ENCODE results near the gene ATL2.
"Not testable (repeated sequence)": the region's sequence is repeated elsewhere in the genome, so short reads cannot be mapped to it uniquely, and the experiment has no call there.

The ATL2 gene

GRCh38 chr2:38390947-38391346 is 13.9 kb upstream of the ATL2 start:
- Histone ChIP-seq H3K27ac (ENCODE audit: insufficient read depth, low read length, poor library complexity, severe bottlenecking) (no peak overlapping the region), H3K4me3 (ENCODE audit: insufficient read depth, low read depth, low read length, poor library complexity, severe bottlenecking) (no peak overlapping the region), H3K27me3 (replicated peaks; ENCODE audit: control insufficient read depth, insufficient read depth, low read length, poor library complexity, severe bottlenecking) (no peaks in the 10 kb centered on the region), H3K4me1 (ENCODE audit: control insufficient read depth, insufficient read depth, low read length, poor library complexity, severe bottlenecking) (peaks cover 11% of the 10 kb centered on the region), H3K36me3 (ENCODE audit: control insufficient read depth, insufficient read depth, low read length) (no peaks in the 10 kb centered on the region), H3K9me3 (ENCODE audit: control insufficient read depth, low read length) (no peaks in the 10 kb centered on the region)
- DNase-seq: no peak

GRCh38 chr2:38387887-38388286 is 10.8 kb upstream of the ATL2 start:
- H3K4me1 ChIP-seq (ENCODE audit: control insufficient read depth, insufficient read depth, low read length, poor library complexity, severe bottlenecking): peaks cover 11% of the 10 kb centered on the region
- no peak overlapping the region for H3K27ac ChIP-seq (ENCODE audit: insufficient read depth, low read length, poor library complexity, severe bottlenecking)
- H3K36me3 ChIP-seq (ENCODE audit: control insufficient read depth, insufficient read depth, low read length): no peaks in the 10 kb centered on the region
- no peaks in the 10 kb centered on the region for H3K27me3 ChIP-seq (replicated peaks; ENCODE audit: control insufficient read depth, insufficient read depth, low read length, poor library complexity, severe bottlenecking)
- H3K4me3 ChIP-seq (ENCODE audit: insufficient read depth, low read depth, low read length, poor library complexity, severe bottlenecking): no peak overlapping the region
- H3K9me3 ChIP-seq (ENCODE audit: control insufficient read depth, low read length): no peaks in the 10 kb centered on the region
- no peak for DNase-seq

GRCh38 chr2:38386821-38387220 is 9.7 kb upstream of the ATL2 start:
- Histone ChIP-seq H3K27me3 (replicated peaks; ENCODE audit: control insufficient read depth, insufficient read depth, low read length, poor library complexity, severe bottlenecking) (no peaks in the 10 kb centered on the region), H3K27ac (ENCODE audit: insufficient read depth, low read length, poor library complexity, severe bottlenecking) (no peak overlapping the region)
- DNase-seq: no peak

GRCh38 chr2:38386377-38386776 is 9.3 kb upstream of the ATL2 start:
- DNase-seq: no peak
- Histone ChIP-seq H3K4me1 (ENCODE audit: control insufficient read depth, insufficient read depth, low read length, poor library complexity, severe bottlenecking) (peaks cover 11% of the 10 kb centered on the region), H3K9me3 (ENCODE audit: control insufficient read depth, low read length) (no peaks in the 10 kb centered on the region), H3K36me3 (ENCODE audit: control insufficient read depth, insufficient read depth, low read length) (no peaks in the 10 kb centered on the region), H3K27ac (ENCODE audit: insufficient read depth, low read length, poor library complexity, severe bottlenecking) (no peak overlapping the region), H3K4me3 (ENCODE audit: insufficient read depth, low read depth, low read length, poor library complexity, severe bottlenecking) (no peak overlapping the region), H3K27me3 (replicated peaks; ENCODE audit: control insufficient read depth, insufficient read depth, low read length, poor library complexity, severe bottlenecking) (no peaks in the 10 kb centered on the region)

More at GRCh38 chr2:38386821-38387220, 9.7 kb upstream of the ATL2 start:
- H3K9me3 ChIP-seq (ENCODE audit: control insufficient read depth, low read length): no peaks in the 10 kb centered on the region
- no peaks in the 10 kb centered on the region for H3K36me3 ChIP-seq (ENCODE audit: control insufficient read depth, insufficient read depth, low read length)
- H3K4me1 ChIP-seq (ENCODE audit: control insufficient read depth, insufficient read depth, low read length, poor library complexity, severe bottlenecking): peaks cover 11% of the 10 kb centered on the region
- no peak overlapping the region for H3K4me3 ChIP-seq (ENCODE audit: insufficient read depth, low read depth, low read length, poor library complexity, severe bottlenecking)

- Histone ChIP-seq H3K36me3 (ENCODE audit: control insufficient read depth, insufficient read depth, low read length) (no peaks in the 10 kb centered on the region), H3K4me3 (ENCODE audit: insufficient read depth, low read depth, low read length, poor library complexity, severe bottlenecking) (no peak overlapping the region), H3K27me3 (replicated peaks; ENCODE audit: control insufficient read depth, insufficient read depth, low read length, poor library complexity, severe bottlenecking) (no peaks in the 10 kb centered on the region), H3K27ac (ENCODE audit: insufficient read depth, low read length, poor library complexity, severe bottlenecking) (no peak overlapping the region), H3K4me1 (ENCODE audit: control insufficient read depth, insufficient read depth, low read length, poor library complexity, severe bottlenecking) (peaks cover 22% of the 10 kb centered on the region), H3K9me3 (ENCODE audit: control insufficient read depth, low read length) (no peaks in the 10 kb centered on the region)
- no peak for DNase-seq
Measured at GRCh38 chr2:38384338-38384737, 7.3 kb upstream of the ATL2 start.

DNA sequence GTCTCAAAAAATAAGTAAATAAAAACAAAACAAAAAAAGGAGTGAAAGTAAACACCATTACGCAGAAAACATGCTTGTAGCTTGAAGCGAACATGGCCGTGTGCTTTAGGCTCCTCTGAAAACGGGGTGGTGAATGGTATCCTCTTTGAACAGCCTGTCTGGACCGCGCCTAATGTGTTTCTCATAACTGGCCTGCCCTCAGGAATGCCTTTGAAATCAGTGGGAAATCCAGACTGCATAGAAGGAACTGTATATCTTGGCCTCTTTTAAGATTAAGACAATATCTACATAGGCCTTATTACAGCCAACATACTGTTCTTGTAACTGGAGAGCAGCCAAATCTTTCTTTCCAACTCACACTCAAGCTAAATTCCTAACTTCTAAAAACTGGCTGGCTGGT is 6.7 kb upstream of the ATL2 start:
- DNase-seq; H3K9me3 ChIP-seq (ENCODE audit: control insufficient read depth, low read length); H3K4me3 ChIP-seq (ENCODE audit: insufficient read depth, low read depth, low read length, poor library complexity, severe bottlenecking); H3K27ac ChIP-seq (ENCODE audit: insufficient read depth, low read length, poor library complexity, severe bottlenecking); H3K27me3 ChIP-seq (replicated peaks; ENCODE audit: control insufficient read depth, insufficient read depth, low read length, poor library complexity, severe bottlenecking); H3K36me3 ChIP-seq (ENCODE audit: control insufficient read depth, insufficient read depth, low read length): not testable (repeated sequence)
- H3K4me1 ChIP-seq (ENCODE audit: control insufficient read depth, insufficient read depth, low read length, poor library complexity, severe bottlenecking): peaks cover 17% of the 10 kb centered on the region

GRCh38 chr2:38381381-38382143 is 4.5 kb upstream of the ATL2 start:
- no peaks in the 10 kb centered on the region for H3K36me3 ChIP-seq (ENCODE audit: control insufficient read depth, insufficient read depth, low read length)
- H3K27ac ChIP-seq (ENCODE audit: insufficient read depth, low read length, poor library complexity, severe bottlenecking): no peak overlapping the region
- peaks cover 17% of the 10 kb centered on the region for H3K4me1 ChIP-seq (ENCODE audit: control insufficient read depth, insufficient read depth, low read length, poor library complexity, severe bottlenecking)
- no peak for DNase-seq
- no peak overlapping the region for H3K4me3 ChIP-seq (ENCODE audit: insufficient read depth, low read depth, low read length, poor library complexity, severe bottlenecking)
- no peaks in the 10 kb centered on the region for H3K27me3 ChIP-seq (replicated peaks; ENCODE audit: control insufficient read depth, insufficient read depth, low read length, poor library complexity, severe bottlenecking)
- H3K9me3 ChIP-seq (ENCODE audit: control insufficient read depth, low read length): no peaks in the 10 kb centered on the region

DNA sequence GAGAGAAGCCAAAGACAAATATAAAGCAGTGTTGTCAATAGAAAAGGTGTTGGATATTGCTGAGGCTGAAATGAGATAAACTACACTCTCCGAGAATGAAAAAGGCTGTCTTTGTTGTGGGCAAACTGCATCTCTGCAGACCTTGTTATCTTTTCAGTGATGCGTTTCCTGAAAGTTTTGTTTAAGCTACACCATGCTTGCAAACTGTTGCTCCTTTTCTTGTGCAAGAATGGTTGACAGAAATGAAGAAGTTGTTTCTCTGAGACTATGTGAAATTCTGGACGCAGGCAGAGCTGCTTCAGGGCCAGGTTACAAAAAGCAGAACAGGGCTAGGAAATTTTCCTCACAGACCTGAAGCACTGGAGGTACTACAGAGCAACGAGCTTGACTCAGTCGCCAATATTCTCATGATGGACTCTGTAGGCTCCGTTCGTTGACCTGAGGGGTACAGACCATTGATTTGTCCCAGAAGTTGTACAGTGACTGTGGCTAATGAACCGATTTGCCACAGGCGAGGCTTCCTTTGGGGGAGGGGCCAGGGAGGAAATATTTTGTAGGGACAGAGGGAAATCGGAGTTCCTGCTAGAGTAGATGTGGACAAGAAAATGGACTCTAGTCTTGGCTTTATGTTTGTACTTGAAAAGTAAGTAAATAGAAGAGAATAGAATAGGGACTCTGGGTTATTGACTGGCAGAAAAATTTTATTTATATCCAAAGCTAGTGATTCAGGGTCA is 3.5 kb upstream of the ATL2 start:
- H3K36me3 ChIP-seq (ENCODE audit: control insufficient read depth, insufficient read depth, low read length): no peaks in the 10 kb centered on the region
- no peaks in the 10 kb centered on the region for H3K27me3 ChIP-seq (replicated peaks; ENCODE audit: control insufficient read depth, insufficient read depth, low read length, poor library complexity, severe bottlenecking)
- no peak for DNase-seq
- peaks cover 24% of the 10 kb centered on the region for H3K4me1 ChIP-seq (ENCODE audit: control insufficient read depth, insufficient read depth, low read length, poor library complexity, severe bottlenecking)
- peak overlapping the region; percentile 25 for H3K27ac ChIP-seq (ENCODE audit: insufficient read depth, low read length, poor library complexity, severe bottlenecking)
- H3K9me3 ChIP-seq (ENCODE audit: control insufficient read depth, low read length): no peaks in the 10 kb centered on the region
- no peak overlapping the region for H3K4me3 ChIP-seq (ENCODE audit: insufficient read depth, low read depth, low read length, poor library complexity, severe bottlenecking)

DNA sequence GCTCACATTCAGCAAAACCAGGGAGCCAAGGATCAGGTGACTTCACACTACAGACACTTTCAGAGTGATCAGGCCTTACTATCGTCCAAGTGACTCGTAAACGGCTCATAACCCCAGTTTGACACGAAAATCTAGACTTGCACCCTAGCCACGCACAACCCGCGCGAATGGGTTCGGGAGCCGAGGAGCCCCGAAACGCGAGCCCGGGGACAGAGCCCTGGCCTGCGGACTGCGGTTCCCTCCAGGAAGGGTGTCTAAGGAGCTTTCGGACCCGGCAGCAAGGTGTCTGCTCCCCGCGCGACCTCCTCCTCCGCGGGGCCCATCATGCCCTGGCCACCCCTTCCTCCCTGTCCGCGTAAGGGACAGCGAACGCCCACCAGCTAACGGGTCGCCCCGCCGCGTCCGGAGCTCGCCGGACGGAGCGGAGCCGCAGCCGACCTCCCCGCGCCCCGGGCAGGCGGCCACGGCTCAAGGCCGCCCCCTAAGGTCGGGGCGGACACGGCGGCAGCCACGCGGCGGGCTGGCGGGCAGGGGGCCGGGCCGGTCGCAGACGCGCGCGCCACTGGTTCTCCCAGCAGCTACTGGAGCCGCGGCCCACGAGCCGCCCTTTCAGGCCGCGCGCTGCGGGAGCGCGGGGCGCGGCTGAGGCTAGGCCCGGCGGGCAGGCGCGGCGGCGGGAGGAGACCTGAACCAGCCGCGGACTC is 575 bp downstream of the ATL2 start:
- Histone ChIP-seq H3K4me3 (ENCODE audit: insufficient read depth, low read depth, low read length, poor library complexity, severe bottlenecking) (peak overlapping the region; percentile 79), H3K27me3 (replicated peaks; ENCODE audit: control insufficient read depth, insufficient read depth, low read length, poor library complexity, severe bottlenecking) (no peaks in the 10 kb centered on the region), H3K9me3 (ENCODE audit: control insufficient read depth, low read length) (no peaks in the 10 kb centered on the region), H3K36me3 (ENCODE audit: control insufficient read depth, insufficient read depth, low read length) (no peaks in the 10 kb centered on the region), H3K4me1 (ENCODE audit: control insufficient read depth, insufficient read depth, low read length, poor library complexity, severe bottlenecking) (peaks cover 25% of the 10 kb centered on the region), H3K27ac (ENCODE audit: insufficient read depth, low read length, poor library complexity, severe bottlenecking) (peak overlapping the region; percentile 83)
- peak; percentile 37 to 49 (median 37) for DNase-seq
